Skin epidermis (tissue), 12 donors: ENCODE measurements around the gene NXPH1.

Experiments used
- H3K27ac ChIP-seq, 21 experiments: fragments of 200-600 bp; sonication (generic) in 11 of 21; one replicate each; pipeline ENCODE4 v1.5.0; 2020; ENCODE audit warnings: mild to moderate bottlenecking in 3 of 21, inconsistent platforms in 2 of 21, moderate library complexity in 2 of 21
- H3K4me3 ChIP-seq, 7 experiments: fragments of 200-600 bp; sonication (generic) in 2 of 7; one replicate each; pipeline ENCODE4 v1.5.0; 2020; ENCODE audit warnings: inconsistent platforms in 2 of 7, mild to moderate bottlenecking in 2 of 7, moderate library complexity in 1 of 7

The NXPH1 gene

DNA sequence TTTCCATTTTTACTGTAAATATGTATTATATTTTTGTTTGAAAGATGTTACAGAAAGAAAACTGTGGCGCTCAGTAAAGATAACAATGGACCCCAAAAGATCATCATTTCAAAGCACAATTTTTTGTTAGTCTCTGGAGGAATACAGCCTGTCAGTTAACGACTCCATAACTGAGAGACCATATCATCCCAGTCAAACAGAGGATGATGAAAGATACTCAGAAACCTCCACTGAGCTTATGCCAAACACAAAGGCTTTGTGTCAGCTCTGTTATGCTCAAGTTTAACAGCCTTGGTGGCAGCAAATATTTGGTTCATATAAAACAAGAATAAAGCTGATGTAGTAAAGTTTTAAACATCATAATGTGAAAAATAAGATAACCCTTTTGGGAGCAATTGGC lies 345.1 kb downstream of the NXPH1 start:
- H3K4me3 ChIP-seq: no peak overlapping the region
- no peak overlapping the region for H3K27ac ChIP-seq

DNA sequence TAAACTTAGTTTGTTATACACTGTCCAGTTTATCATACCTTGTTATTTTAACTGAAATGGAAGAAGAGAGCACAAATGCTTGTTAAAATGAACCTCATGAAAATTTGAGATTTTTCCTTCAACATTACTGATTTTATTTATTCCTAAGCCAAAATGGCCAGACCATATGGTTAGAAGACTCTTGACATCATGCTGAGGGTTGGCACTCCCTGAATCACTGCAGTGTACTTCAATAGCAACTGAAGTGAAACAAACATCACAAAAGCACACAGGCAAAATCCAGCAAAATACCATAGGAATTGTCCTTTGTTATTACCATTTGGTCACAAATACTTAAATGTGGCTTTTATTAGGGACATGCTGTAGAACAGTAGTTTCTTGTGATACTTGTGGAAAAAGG lies 347.8 kb downstream of the NXPH1 start:
- Histone ChIP-seq H3K27ac (no peak overlapping the region), H3K4me3 (no peak overlapping the region)

DNA sequence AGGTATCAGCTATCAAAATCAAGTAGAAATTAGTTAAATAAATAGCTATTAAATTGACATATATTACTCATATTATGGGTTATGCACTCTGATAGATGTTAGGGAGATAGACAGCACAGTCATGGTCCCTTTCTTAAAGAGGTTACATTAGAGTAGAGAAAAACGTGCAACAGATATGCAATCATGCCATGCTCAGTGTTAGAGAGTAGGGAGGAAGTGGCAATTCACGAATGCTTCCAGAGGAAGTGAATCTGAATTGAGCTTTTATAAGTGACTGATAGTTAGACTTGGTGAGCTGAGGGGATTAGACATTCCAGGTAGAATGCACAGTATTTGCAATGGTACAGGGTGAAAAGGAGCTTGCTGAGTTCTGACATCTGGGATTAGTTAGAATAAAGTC lies 349.8 kb downstream of the NXPH1 start:
- no peak overlapping the region for H3K4me3 ChIP-seq
- H3K27ac ChIP-seq: no peak overlapping the region

DNA sequence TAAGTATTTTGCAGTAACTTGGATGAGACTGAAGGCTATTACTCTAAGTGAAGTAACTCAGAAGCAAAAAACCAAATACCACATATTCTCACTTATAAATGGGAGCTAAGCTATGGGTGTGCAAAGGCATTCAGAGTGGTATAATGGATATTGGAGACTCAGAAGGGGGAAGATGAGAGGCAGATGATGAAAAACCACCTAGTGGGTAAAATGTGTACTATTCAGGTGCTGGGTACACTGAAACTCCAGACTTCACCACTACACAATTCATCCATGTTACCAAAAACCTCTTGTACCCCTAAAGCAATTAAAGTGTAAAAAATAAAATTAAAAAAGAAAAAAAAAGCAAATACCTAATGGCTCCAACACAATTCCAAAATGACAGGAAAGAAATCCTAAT lies 351.7 kb downstream of the NXPH1 start:
- H3K4me3 ChIP-seq: no peak overlapping the region

DNA sequence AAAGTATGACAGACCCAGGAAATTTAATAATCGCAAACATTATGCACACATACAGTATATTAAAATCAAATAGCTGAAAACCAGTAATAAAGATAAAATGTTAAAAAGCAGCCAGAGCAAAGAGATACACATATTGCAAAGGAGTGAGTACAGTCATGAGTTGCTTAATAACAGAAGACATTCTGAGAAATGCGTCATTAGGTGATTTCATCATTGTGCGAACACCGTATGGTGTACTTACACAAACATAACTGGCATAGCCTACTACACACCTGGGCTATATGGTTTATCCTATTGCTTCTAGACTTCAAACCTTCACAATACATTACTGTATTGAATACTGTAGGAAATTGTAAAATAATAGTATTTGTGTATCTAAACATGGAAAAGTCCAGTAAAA lies 367.6 kb downstream of the NXPH1 start:
- no peak overlapping the region for H3K4me3 ChIP-seq

More for the DNA sequence above, 351.7 kb downstream of the NXPH1 start:
- H3K27ac ChIP-seq: no peak overlapping the region

More for the DNA sequence above, 367.6 kb downstream of the NXPH1 start:
- no peak overlapping the region for H3K27ac ChIP-seq
